ENCODE measurements around the gene MTRFR.
A peak's percentile ranks its signal among the peaks of the same experiment; 100 is the strongest.
"Not testable (repeated sequence)": the region's sequence is repeated elsewhere in the genome, so short reads cannot be mapped to it uniquely, and the experiment has no call there.

Gene MTRFR

GRCh38 chr12:123238330-123238682, 5.1 kb downstream of the MTRFR start:
- DNase-seq (ENCODE audit: low read depth), result no peak
- H3K4me3 ChIP-seq (ENCODE audit: low read depth, low read length), result no peak overlapping the region
- no peak for TF ChIP-seq CTCF (conservative IDR thresholded peaks at IDR 0.05; ENCODE audit: low read depth, low read length)

- DNase-seq (ENCODE audit: low read depth), result no peak
- no peak for TF ChIP-seq CTCF (conservative IDR thresholded peaks at IDR 0.05; ENCODE audit: low read depth, low read length)
- H3K4me3 ChIP-seq (ENCODE audit: low read depth, low read length), result no peak overlapping the region
Measured at GRCh38 chr12:123238961-123239360, 5.7 kb downstream of the MTRFR start.

- no peak overlapping the region for H3K4me3 ChIP-seq (ENCODE audit: low read depth, low read length)
- peak; percentile 34 for DNase-seq (ENCODE audit: low read depth)
- TF ChIP-seq CTCF (conservative IDR thresholded peaks at IDR 0.05; ENCODE audit: low read depth, low read length), result no peak
Measured at GRCh38 chr12:123242116-123242904, 9.1 kb downstream of the MTRFR start.

- H3K4me3 ChIP-seq (ENCODE audit: low read depth, low read length), result no peak overlapping the region
- DNase-seq (ENCODE audit: low read depth), result no peak
- TF ChIP-seq CTCF (conservative IDR thresholded peaks at IDR 0.05; ENCODE audit: low read depth, low read length), result no peak
Measured at GRCh38 chr12:123243671-123244262, 10.5 kb downstream of the MTRFR start.

- no peak for TF ChIP-seq CTCF (conservative IDR thresholded peaks at IDR 0.05; ENCODE audit: low read depth, low read length)
- no peak for DNase-seq (ENCODE audit: low read depth)
- no peak overlapping the region for H3K4me3 ChIP-seq (ENCODE audit: low read depth, low read length)
Measured at GRCh38 chr12:123245678-123246077, 12.4 kb downstream of the MTRFR start.

- not testable (repeated sequence) for DNase-seq (ENCODE audit: low read depth); H3K4me3 ChIP-seq (ENCODE audit: low read depth, low read length)
Measured at GRCh38 chr12:123248129-123248528, 14.9 kb downstream of the MTRFR start.

GRCh38 chr12:123248996-123249741, 15.9 kb downstream of the MTRFR start:
- H3K4me3 ChIP-seq (ENCODE audit: low read depth, low read length); DNase-seq (ENCODE audit: low read depth): not testable (repeated sequence)

Data from choroid plexus epithelial cell (primary cell).